ENCODE data around the gene NCKAP5. TPM values are rescaled to one million over a fixed set of nuclear protein-coding genes. Genes with fewer than 3 reads are reported as not detected.

NCKAP5 gene
- total and polyA plus RNA-seq, 2 of the 8 experiments (the other 6 are each of a cell fraction or from before 2014, with no cell fraction given), result 0.27 to 0.86 TPM

- TF ChIP-seq ASH2L (IDR thresholded peaks at IDR 0.05; ENCODE audit: low read length) (no peak), RFX5 (IDR thresholded peaks at IDR 0.05; ENCODE audit: borderline replicate concordance, low read depth, low read length) (no peak), MAFK (IDR thresholded peaks at IDR 0.05; ENCODE audit: low read depth, low read length) (no peak)
These were observed 155.6 kb downstream of the NCKAP5 start (continued) for GRCh38 chr2:133412694-133413093.
